Right renal pelvis (tissue), 4 donors: ENCODE measurements around the gene SMARCD3. TPM values are rescaled to one million over a fixed set of nuclear protein-coding genes. Genes with fewer than 3 reads are reported as not detected.

Source experiments
- DNase-seq, 4 donors: peaks; one replicate each; pipeline ENCODE4 v3.0.0-alpha.2; 2013; ENCODE audit warnings: low read depth in 4 of 4, low spot score in 3 of 4, missing footprints in 1 of 4
- polyA plus RNA-seq, 4 donors: library from polyadenylated mRNA; unstranded; fragments of 120-200 nt; gene quantifications; one replicate each; pipeline ENCODE4 v1.2.1, GENCODE V29; 2013; ENCODE audit not compliant: insufficient read length in 4 of 4

Gene SMARCD3
- polyA plus RNA-seq, 4 donors: 61.3 to 71.7 (median 66.9) TPM

GRCh38 chr7:151273651-151274390, 25.3 kb upstream of the SMARCD3 start:
- DNase-seq: no peak

GRCh38 chr7:151272877-151273276, 24.4 kb upstream of the SMARCD3 start:
- DNase-seq: no peak

- DNase-seq: no peak
These were observed 23.9 kb upstream of the SMARCD3 start for GRCh38 chr7:151272405-151272804.

GRCh38 chr7:151271699-151272355, 23.3 kb upstream of the SMARCD3 start:
- no peak for DNase-seq

- no peak for DNase-seq
These were observed 21.0 kb upstream of the SMARCD3 start for GRCh38 chr7:151269511-151269910.

- no peak for DNase-seq
These were observed 16.9 kb upstream of the SMARCD3 start for GRCh38 chr7:151265351-151265931.

- DNase-seq: no peak
These were observed 16.1 kb upstream of the SMARCD3 start for GRCh38 chr7:151264615-151265014.

GRCh38 chr7:151261529-151261928, 13.0 kb upstream of the SMARCD3 start:
- no peak for DNase-seq

- DNase-seq: no peak
These were observed 12.4 kb upstream of the SMARCD3 start for GRCh38 chr7:151260883-151261282.

- no peak for DNase-seq
These were observed 12.0 kb upstream of the SMARCD3 start for GRCh38 chr7:151260471-151260870.

- DNase-seq: no peak
These were observed 9.5 kb upstream of the SMARCD3 start for GRCh38 chr7:151257990-151258389.

GRCh38 chr7:151256410-151257045, 8.0 kb upstream of the SMARCD3 start:
- no peak for DNase-seq

- no peak for DNase-seq
These were observed 6.9 kb upstream of the SMARCD3 start for GRCh38 chr7:151255390-151255789.

GRCh38 chr7:151254851-151255250, 6.4 kb upstream of the SMARCD3 start:
- no peak for DNase-seq

- no peak for DNase-seq
These were observed 5.8 kb upstream of the SMARCD3 start for GRCh38 chr7:151254316-151254715.

GRCh38 chr7:151252961-151253711, 4.6 kb upstream of the SMARCD3 start:
- DNase-seq: no peak

GRCh38 chr7:151252561-151252835, 4.0 kb upstream of the SMARCD3 start:
- no peak for DNase-seq

GRCh38 chr7:151251689-151252560, 3.4 kb upstream of the SMARCD3 start:
- DNase-seq: peak in 3 of 4 donors; percentile 48 to 67 (median 55)

- peak in 1 of 4 donors; percentile 44 for DNase-seq
These were observed 2.8 kb upstream of the SMARCD3 start for GRCh38 chr7:151251328-151251688.
